GM21423 (cell line): ENCODE measurements around the gene SERINC3.
"Not testable (repeated sequence)": the region's sequence is repeated elsewhere in the genome, so short reads cannot be mapped to it uniquely, and the experiment has no call there.

Experiments
- ATAC-seq: cut with Tn5 transposase; IDR thresholded peaks from one replicate; pipeline ENCODE4 v1.9.1; 2021; ENCODE audit warnings: mild to moderate bottlenecking, moderate library complexity; ENCODE audit not compliant: unreplicated experiment

The SERINC3 gene

DNA sequence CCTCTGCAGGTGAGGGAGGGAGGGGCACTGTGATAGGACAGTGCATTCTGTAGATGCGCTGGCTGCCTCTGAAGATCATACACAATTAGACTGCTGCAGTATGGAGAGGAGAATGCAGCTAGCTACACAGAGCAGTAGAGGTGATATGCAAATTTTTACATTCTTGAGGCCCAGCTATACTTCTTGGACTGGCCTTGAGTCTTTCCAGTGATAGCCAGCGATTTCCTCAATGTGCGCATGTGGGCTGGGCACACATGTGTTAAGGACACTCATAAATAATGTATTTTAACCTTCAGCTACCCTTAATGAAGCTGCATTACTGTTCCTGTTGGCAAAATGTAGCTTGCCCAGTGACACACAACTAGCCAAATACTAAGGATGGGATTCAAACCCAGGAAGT is 27.2 kb downstream of the SERINC3 start:
- ATAC-seq = no peak

- no peak for ATAC-seq
These were observed 27.6 kb downstream of the SERINC3 start for GRCh38 chr20:44494266-44494665.

DNA sequence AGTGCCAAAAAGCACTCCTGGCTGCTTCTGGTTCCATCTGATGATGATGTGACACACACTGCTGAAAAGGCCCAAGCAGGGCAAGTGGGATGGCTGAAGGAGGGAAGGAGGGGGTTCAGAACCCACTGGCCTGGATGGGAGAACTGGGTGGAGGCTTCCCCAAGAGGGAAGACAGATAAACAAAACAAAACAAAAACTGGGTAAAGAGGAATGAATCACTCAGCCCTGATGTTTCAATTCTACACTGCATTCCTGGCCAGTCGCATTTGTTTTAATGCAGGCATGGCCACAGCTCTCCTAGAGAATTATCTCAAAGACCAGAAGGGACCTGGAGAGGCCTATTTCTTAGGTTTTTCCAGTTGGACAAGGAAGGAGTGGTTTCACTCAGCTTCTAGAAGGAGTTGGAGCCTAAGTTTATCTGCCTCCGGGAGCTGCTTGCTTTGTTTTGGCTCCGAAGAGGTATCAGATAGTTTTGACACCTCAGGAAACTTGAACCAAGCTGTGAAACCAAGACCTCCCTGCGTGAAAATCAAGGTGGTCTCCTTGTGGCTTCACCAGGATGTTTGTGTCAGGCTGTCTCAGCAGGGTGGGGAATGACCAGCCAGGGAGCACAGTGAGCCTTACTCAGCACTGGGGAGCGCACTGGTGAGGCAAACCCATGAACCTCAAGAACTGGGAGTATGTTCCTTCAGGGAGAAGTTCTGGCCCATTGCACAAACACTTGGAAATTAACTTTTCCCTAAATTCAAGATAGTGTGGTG is 30.1 kb downstream of the SERINC3 start:
- ATAC-seq = no peak

DNA sequence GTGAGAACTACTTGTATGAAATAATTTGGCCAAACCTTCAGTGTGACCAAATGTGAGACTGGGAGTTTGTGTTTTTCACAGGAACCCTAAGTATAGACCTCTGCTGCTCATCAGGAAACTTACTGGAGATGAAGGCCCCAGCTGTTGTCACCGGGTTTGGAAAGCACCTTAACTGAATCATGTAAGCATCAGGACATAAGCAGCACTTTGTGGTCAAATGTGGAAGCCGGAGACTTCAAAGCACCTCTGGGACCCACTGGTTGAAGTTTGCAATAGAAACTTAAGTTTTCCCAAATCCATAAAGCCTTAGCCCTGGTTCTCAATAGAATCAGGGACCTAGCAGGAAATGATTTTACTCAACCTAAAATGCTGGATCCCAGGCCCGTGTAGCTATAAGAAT is 31.9 kb downstream of the SERINC3 start:
- ATAC-seq = no peak

- no peak for ATAC-seq
These were observed 32.6 kb downstream of the SERINC3 start for GRCh38 chr20:44489223-44489622.

DNA sequence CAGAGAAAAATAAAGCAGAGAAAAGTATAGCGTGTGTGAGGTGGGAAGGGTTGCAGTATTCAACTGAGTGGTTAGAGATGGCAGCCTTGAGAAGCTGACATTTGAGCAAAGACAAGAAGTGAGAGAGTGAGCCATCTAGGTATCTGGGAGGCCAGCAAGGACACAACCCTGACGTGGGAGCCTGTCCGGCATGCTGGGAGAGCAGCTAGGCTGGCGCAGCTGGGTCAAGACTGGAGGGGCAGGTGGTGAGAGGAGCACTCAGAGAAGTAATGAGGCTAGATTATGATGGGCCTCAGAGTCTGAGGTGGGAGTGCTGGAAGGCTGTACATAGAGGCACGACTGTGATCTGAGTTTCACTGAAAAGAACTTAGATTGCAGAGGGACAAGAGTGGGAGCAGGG is 33.3 kb downstream of the SERINC3 start:
- no peak for ATAC-seq

GRCh38 chr20:44485830-44486198 is 36.1 kb downstream of the SERINC3 start:
- ATAC-seq = no peak

DNA sequence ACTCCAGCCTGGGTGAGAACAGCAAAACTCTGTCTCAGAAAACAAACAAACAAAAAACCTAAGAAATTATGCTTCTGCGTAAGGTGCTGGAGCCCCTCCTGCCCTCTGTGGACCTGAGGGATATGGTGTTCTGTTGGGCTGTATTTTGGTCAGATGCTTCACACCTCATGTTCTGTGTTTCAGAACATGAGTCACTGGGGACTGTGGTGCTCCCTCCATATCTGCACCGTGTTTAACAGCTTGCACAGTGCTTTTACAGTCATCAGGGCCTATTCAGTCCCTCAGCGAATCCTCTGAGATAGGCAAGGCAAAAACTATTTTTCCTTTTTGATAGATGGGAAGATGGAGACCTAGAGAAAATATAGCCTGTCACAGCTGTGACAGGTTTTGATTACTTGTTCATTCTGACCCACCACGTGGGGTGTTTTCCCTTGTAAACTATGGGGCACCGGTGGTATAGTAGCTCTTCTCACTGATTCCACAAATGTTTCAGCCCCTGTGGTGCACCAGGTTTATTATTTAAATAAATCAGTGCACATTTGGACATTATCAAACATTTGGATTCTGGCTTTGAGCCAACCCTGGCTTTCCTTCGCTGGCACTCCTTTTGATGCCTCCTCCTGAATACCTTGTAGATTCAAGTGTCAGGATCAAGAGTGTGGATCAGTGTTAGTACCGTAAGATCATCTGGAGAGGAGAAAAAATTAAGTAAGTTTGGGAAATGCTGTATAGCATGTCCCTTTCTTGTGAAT is 36.6 kb downstream of the SERINC3 start:
- no peak for ATAC-seq

- no peak for ATAC-seq
These were observed 38.8 kb downstream of the SERINC3 start for GRCh38 chr20:44483112-44483511.

DNA sequence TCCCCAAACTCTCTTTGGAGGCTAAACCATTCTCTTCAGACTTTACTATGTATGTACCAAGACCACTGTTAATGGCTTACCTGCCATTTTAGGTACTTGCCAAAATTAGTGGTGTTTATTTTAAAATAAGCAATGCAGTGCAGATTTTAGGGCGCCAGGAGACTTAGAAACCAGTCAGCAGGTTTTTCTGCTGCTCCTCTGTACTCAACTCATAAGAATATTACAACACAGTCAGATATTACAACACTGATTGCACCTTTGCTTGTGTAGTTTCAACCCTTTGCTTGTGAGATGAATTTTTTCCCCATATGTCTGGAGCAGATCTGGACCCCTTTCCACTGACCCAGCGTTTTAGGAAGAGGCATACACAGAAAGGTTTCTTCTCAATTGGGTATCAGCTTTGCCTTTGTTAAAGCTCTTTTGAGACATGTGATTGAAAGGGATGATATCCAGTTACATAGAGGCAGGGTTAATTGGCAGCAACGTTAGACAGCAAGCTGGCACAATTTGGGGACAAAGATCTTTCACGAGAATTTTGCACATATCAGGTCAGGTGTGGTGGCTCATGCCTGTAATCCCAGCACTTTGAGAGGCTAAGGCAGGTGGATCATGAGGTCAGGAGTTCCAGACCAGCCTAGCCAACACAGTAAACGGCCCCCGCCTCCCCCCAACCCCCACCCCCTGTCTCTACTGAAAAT is 40.0 kb downstream of the SERINC3 start:
- ATAC-seq = no peak

DNA sequence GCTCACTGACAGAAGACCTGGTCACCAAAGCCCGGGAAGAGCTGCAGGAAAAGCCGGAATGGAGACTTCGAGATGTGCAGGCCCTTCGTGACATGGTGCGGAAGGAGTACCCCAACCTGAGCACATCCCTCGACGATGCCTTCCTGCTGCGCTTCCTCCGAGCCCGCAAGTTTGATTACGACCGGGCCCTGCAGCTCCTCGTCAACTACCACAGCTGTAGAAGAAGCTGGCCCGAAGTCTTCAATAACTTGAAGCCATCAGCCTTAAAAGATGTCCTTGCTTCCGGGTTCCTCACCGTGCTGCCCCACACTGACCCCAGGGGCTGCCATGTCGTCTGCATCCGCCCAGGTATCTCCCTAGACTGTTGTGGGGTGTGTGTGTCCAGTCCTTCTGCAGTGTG is 41.8 kb downstream of the SERINC3 start:
- no peak for ATAC-seq

DNA sequence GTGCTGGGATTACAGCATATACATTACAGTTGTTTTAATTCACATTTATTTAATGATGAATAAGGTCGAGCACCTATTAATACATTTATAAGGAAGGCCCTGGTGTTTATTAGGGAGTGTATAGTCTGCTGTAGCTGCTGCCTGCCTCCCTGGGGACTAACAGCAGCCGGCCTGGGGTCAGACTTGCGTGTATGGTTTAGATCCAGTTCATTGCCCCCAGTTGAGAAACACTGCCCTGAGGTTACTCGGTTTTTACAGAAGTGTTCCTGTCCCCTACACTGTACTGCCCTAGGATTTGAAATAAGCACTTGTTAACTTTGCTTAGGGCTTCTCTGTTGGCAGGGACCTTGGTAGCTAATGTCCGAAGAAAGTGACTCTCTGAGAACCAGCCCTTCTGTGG is 42.2 kb downstream of the SERINC3 start:
- no peak for ATAC-seq

DNA sequence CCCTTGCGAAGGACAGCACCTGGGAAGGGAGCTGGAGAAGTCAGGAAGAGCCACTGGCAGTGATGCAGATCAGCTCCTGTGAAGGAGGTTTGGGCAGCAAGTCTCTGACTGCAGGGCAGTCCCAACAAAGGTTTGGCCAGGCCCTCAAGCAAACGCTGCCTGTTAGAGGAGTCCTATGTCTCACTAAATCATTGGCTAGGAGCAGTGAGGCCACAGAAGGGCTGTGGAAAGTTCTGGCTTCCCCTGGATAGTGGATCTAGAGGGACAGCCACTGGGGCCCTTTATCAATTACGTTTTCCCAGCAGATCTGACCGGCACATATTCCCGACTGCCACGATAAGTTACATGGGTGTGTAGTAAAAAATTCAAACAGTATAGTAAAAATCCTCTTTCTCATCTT is 43.7 kb downstream of the SERINC3 start:
- no peak for ATAC-seq

DNA sequence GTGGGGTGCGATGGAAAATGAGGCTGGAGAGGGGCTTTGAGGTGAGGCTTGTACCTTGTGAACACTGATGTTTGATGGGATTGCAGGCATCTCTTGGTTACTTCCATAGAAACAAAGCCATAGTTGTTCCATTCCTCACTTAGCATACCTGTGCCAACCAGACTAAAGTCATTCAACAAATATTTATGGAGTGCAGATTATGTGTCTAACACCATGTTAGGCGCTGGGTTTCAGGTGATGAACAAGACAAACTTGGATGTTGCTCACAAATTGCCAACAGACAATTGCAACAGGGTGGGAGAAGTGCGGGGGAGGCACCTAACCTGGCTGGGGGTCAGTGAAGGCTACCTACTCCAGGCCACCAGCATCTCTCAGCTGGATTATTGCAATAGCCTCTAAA is 44.7 kb downstream of the SERINC3 start:
- ATAC-seq = no peak

GRCh38 chr20:44475694-44476560 is 45.9 kb downstream of the SERINC3 start, which contains the start of gene TTPAL:
TSS of gene TTPAL (plus strand) at chr20:44475874. CDS start at chr20:44480000, 4,126 bp downstream.
- ATAC-seq = peak; percentile 88

DNA sequence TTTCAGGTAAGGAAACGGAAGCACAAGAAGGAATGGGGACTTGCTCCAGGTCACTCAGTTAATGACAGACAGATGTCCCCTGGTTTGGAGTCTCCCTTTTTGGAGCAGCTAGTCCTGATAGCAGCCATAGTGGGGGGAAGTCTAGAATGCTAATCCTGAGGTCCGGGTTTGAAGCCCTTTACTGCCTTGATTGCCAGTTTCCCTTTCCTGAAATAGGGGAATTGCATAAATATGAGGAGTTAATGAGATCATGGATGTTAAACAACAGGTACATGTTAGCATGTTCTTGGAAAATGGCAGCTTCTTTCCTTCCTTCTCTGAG is 46.5 kb downstream of the SERINC3 start:
- no peak for ATAC-seq

GRCh38 chr20:44472283-44472682 is 49.6 kb downstream of the SERINC3 start:
- ATAC-seq = not testable (repeated sequence)

DNA sequence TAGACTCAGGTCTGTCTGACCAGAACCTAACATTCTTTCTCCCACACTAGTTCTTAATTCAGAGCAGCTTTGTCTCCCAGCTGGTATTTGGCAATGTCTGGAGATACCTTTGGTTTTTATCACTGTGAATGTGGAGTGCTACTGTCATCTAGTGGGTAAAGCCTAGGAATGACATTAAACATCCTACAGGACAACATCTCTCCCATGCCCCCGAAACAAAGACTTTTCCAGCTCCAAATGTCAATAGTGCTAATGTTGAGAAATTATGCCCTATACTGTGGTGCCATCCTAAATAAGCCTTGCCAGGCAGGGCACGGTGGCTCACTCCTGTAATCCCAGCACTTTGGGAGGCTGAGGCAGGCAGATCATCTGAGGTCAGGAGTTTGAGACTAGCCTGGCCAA is 50.4 kb downstream of the SERINC3 start:
- ATAC-seq = no peak

- ATAC-seq = no peak
These were observed 51.5 kb downstream of the SERINC3 start for GRCh38 chr20:44470327-44470726.

DNA sequence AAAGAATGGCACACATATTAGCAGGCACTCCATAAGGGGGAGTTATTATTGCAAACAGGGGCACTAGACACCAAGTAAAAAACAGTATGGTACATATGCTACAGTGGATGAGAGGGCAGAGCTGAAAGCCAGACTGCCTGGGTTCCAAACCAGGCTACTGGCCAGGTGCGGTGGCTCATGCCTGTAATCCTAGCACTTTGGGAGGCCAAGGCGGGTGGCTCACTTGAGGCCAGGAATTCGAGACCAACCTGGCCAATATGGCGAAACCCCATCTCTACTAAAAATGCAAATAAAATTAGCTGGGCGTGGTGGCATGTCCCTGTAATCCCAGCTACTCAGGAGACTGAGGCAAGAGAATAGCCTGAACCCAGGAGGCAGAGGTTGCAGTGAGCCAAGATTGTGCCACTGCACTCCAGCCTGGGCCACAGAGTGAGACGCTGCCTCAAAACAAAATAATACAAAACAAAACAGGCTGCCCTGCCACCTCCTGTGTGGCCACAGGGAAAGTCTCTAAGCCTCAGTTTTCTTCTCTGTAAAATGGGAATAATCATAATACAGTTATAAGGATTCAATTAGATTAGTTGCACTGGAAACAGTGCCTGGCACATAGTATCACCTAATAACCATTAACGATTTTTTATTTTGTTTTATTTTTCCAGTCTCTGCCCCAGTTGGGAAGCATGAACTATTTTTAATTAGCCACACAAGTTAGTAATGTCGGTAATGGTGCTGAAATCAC is 53.7 kb downstream of the SERINC3 start:
- ATAC-seq = no peak
